Measurements from ENCODE around the gene NDUFAF2.

The NDUFAF2 gene

DNA sequence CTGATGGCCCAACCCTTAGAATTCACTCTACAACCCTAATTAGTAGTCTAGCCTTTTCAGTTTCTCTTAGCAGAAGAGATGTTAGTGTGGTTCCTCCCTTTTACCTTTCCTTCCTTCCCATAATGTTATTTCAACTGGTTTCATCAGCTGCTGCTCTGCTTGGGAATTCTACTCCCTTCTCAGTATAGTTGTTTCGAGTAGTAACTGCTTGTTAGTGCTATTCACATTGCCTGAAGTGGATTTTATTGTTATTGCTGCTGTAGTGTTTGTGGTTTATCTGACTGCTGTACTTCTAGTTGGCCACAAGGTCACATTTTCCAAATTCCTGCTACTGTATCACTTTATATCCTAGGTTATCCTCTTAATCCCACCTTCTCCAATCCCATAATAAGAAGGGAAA, 187.6 kb downstream of the NDUFAF2 start:
- peak; percentile 62 for DNase-seq (ENCODE audit: low read depth)
- H3K4me3 ChIP-seq (ENCODE audit: low read depth, low read length): no peak overlapping the region
- TF ChIP-seq CTCF (conservative IDR thresholded peaks at IDR 0.05; ENCODE audit: low read depth, low read length): no peak

- DNase-seq (ENCODE audit: low read depth): no peak
- no peak for TF ChIP-seq CTCF (conservative IDR thresholded peaks at IDR 0.05; ENCODE audit: low read depth, low read length)
Measured at GRCh38 chr5:61137835-61138234, 192.8 kb downstream of the NDUFAF2 start.

GRCh38 chr5:61139094-61139873, 194.3 kb downstream of the NDUFAF2 start:
- no peak overlapping the region for H3K4me3 ChIP-seq (ENCODE audit: low read depth, low read length)
- peak; percentile 47 for DNase-seq (ENCODE audit: low read depth)
- peak; percentile 65 for TF ChIP-seq CTCF (conservative IDR thresholded peaks at IDR 0.05; ENCODE audit: low read depth, low read length)

More at GRCh38 chr5:61137835-61138234, 192.8 kb downstream of the NDUFAF2 start:
- H3K4me3 ChIP-seq (ENCODE audit: low read depth, low read length): no peak overlapping the region

DNA sequence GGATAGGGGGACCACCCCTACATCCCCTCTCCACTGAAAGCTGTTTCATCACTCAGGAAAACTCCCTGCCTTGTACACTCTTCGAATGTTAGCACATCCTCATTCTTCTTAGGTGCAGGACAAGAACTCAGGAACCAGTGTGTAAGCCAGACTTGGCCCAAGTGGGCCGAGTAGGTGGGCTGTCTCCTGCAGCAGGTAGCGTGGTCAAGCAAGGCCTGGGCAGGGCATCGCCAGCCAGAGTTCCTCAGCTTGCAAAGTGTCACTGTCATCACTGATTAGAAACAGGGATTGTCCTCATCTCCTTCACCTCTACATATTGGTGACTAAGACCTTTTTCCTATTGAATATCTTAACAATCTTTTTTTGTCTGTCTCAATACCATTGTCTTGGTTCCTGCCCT, 194.9 kb downstream of the NDUFAF2 start:
- TF ChIP-seq CTCF (conservative IDR thresholded peaks at IDR 0.05; ENCODE audit: low read depth, low read length): no peak
- H3K4me3 ChIP-seq (ENCODE audit: low read depth, low read length): no peak overlapping the region
- no peak for DNase-seq (ENCODE audit: low read depth)

DNA sequence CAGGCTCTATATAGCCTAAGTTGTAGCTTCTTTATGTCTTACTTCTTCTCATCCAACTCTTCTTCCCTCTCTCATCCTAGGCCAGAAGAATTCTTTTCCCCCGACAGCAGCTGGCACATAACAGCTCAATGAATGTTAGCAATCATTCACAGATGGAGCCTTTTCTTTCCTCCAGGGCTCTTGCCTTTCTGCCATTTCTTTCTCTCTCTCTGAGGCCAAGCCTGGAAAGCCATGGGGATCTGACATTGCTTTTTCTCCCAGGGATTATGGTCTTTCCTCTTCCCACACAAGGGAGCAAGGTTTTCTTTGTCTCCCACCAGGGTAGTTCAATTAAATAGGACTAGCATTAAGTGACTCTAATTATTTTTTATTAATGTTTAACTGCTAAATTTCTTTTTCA, 196.8 kb downstream of the NDUFAF2 start:
- no peak overlapping the region for H3K4me3 ChIP-seq (ENCODE audit: low read depth, low read length)
- DNase-seq (ENCODE audit: low read depth): no peak
- no peak for TF ChIP-seq CTCF (conservative IDR thresholded peaks at IDR 0.05; ENCODE audit: low read depth, low read length)

DNA sequence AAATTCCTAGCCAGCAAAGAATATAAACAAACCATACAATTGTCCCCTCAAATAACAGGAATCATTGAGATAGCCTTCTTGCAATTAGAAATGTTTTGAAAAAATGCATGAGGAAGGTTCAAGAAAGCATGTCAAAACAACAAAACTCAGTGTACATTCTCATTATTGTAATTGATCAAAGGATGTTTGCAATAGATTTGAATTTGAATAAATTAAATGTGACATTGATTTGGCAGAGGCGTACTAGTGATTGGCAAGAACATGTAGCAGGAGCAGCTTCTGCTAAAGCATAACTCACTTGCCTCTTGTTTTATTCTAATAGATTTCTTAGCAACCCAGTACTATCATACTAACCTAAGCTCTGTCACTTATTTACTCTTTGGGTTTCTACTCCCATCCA, 197.4 kb downstream of the NDUFAF2 start:
- TF ChIP-seq CTCF (conservative IDR thresholded peaks at IDR 0.05; ENCODE audit: low read depth, low read length): no peak
- no peak overlapping the region for H3K4me3 ChIP-seq (ENCODE audit: low read depth, low read length)
- DNase-seq (ENCODE audit: low read depth): no peak

DNA sequence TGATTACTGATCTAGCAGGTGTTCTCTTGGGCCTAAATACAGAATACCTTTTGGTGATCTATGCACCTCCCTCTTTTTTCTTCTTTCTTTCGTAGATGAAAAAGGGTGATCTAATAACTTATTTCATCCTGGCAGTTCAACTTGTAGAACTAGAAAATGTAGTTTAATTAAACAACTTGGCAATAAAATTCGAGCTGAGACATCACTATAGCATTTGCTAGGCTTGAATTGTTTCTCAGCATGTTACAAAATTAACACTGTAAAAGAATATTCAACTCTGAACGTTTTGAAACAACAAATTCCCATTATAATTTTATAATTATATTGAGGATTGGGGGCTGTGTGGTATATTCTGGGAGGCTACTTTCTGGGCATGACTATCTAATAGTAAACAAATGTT, 197.8 kb downstream of the NDUFAF2 start:
- no peak overlapping the region for H3K4me3 ChIP-seq (ENCODE audit: low read depth, low read length)
- DNase-seq (ENCODE audit: low read depth): no peak
- no peak for TF ChIP-seq CTCF (conservative IDR thresholded peaks at IDR 0.05; ENCODE audit: low read depth, low read length)
